Thyroid gland (tissue), 4 donors: Measurements from ENCODE around the gene ARHGAP15.

Source experiments
- CTCF ChIP-seq, 6 experiments: fragments of 200-600 bp in 3 of 6; fragments of 450-650 bp in 3 of 6; sonication (generic) in 3 of 6; IDR thresholded peaks; one replicate each; pipeline ENCODE4 v1.5.1; 2016 to 2019; ENCODE audit warnings: antibody characterized with exemption in 6 of 6, mild to moderate bottlenecking in 2 of 6, inconsistent platforms in 1 of 6, moderate library complexity in 1 of 6
- POLR2A ChIP-seq, 2 donors: fragments of 450-650 bp; IDR thresholded peaks; one replicate each; pipeline ENCODE4 v1.6.1; 2017; ENCODE audit warnings: antibody characterized with exemption in 2 of 2, mild to moderate bottlenecking in 2 of 2, moderate library complexity in 1 of 2

- TF ChIP-seq CTCF (IDR thresholded peaks at IDR 0.05) (no peak), POLR2A (IDR thresholded peaks at IDR 0.05) (no peak)
Measured at GRCh38 chr2:143732871-143733270, 603.7 kb downstream of the ARHGAP15 start.
